Measurements from ENCODE around the gene ELMOD2.

GRCh38 chr4:140600408-140600807 is 76.4 kb downstream of the ELMOD2 start:
- no peak for TF ChIP-seq CTCF (IDR thresholded peaks at IDR 0.05; ENCODE audit: poor library complexity, severe bottlenecking)
- TF ChIP-seq EZH2 (IDR thresholded peaks at IDR 0.05; ENCODE audit: borderline replicate concordance, insufficient read depth, low read length, poor library complexity, severe bottlenecking), result no peak
- TF ChIP-seq POLR2AphosphoS5 (IDR thresholded peaks at IDR 0.05), result no peak

Data from neural cell (in vitro differentiated cells).